ENCODE measurements around the gene COIL. TPM values are rescaled to one million over a fixed set of nuclear protein-coding genes. Genes with fewer than 3 reads are reported as not detected.
A peak's percentile ranks its signal among the peaks of the same experiment; 100 is the strongest.

COIL gene
- total and polyA plus RNA-seq, 2 of the 13 experiments (the other 11 are each of a cell fraction or from before 2014, with no cell fraction given) = 8.1 to 29.4 TPM

- TF ChIP-seq GTF3A (CRISPR knock-in tag; conservative IDR thresholded peaks at IDR 0.05) = no peak
- 0 out of 2 replicates have a peak, but pooled peaks have one; percentile 43 for TF ChIP-seq ZNF234 (CRISPR knock-in tag; conservative IDR thresholded peaks at IDR 0.05)
- no peak; the same call in 1 of the 2 replicates for TF ChIP-seq GLI4 (CRISPR knock-in tag; IDR thresholded peaks at IDR 0.05; ENCODE audit: borderline replicate concordance)
- TF ChIP-seq ZNF878 (CRISPR knock-in tag; IDR thresholded peaks at IDR 0.05) = 0 out of 2 replicates have a peak, but pooled peaks have one; percentile 58
- TF ChIP-seq HIC2 (CRISPR knock-in tag; IDR thresholded peaks at IDR 0.05; ENCODE audit: low read depth) = peak; percentile 65; the same call in 1 of the 2 replicates
- TF ChIP-seq PHF8 (CRISPR knock-in tag; IDR thresholded peaks at IDR 0.05) = 0 out of 2 replicates have a peak, but pooled peaks have one; percentile 7
- TF ChIP-seq ZNF7 (CRISPR knock-in tag; IDR thresholded peaks at IDR 0.05) = 0 out of 2 replicates have a peak, but pooled peaks have one; percentile 5
- TF ChIP-seq ZNF687 (CRISPR knock-in tag; IDR thresholded peaks at IDR 0.05) = peak; percentile 61; the same call in 1 of the 2 replicates
- peak; percentile 88 for TF ChIP-seq ZNF121 (CRISPR knock-in tag; IDR thresholded peaks at IDR 0.05)
- TF ChIP-seq ZFP36L1 (CRISPR knock-in tag; IDR thresholded peaks at IDR 0.05) = no peak
Measured at GRCh38 chr17:56910509-56911235, 50.2 kb downstream of the COIL start (continued).
